ENCODE measurements around the gene TRIM46.
A peak's percentile ranks its signal among the peaks of the same experiment; 100 is the strongest.
"Not testable (repeated sequence)": the region's sequence is repeated elsewhere in the genome, so short reads cannot be mapped to it uniquely, and the experiment has no call there.

Gene TRIM46

DNA sequence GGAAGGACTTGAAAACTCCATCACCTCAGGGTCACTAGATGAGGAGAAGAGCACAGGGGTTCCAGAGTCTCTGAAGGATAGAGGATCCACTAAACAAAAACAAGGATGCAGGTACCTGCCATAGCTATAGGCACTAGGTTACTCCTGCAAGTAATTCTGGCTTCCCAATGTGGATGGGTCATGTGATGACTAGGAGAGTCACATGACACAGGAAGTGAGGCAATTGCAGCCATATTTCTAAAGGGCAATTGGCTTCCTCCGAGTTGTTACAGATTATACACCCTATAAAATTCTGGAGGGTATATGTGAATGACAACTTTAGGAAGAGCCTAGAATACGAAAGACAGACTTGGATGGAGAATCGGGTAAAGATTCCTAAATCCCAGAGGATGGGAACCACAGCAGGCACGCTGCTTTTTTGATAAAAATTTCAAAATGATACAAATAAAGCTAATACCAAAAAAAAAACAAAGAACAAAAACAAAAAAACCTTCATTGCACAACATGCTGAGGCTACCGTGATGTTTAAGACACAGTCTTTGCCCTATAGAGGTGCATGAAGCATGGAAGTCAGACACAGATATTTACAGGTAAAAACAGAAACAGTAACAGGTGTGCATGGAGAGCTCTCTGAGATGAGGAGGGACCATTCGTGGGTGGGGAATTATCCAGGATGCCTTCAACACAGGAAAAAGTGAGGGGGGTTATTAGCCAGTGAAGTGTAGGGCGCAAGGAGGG lies 45.4 kb downstream of the TRIM46 start:
- H3K4me1 ChIP-seq (ENCODE audit: control insufficient read depth in 1 of 2, insufficient read depth in 1 of 2, low read depth in 1 of 2, low read length in 1 of 2), result peaks cover 77 to 87% of the 10 kb centered on the region in 2 experiments
- H3K27me3 ChIP-seq, result no peaks in the 10 kb centered on the region
- H3K4me3 ChIP-seq (ENCODE audit: low read depth in 1 of 2, low read length in 1 of 2), result peak overlapping the region; percentile 28 to 35
- peak overlapping the region; percentile 91 for H3K27ac ChIP-seq
- no peaks in the 10 kb centered on the region for H3K9me3 ChIP-seq
- H3K36me3 ChIP-seq, result no peaks in the 10 kb centered on the region
- TF ChIP-seq, protein P1, sequence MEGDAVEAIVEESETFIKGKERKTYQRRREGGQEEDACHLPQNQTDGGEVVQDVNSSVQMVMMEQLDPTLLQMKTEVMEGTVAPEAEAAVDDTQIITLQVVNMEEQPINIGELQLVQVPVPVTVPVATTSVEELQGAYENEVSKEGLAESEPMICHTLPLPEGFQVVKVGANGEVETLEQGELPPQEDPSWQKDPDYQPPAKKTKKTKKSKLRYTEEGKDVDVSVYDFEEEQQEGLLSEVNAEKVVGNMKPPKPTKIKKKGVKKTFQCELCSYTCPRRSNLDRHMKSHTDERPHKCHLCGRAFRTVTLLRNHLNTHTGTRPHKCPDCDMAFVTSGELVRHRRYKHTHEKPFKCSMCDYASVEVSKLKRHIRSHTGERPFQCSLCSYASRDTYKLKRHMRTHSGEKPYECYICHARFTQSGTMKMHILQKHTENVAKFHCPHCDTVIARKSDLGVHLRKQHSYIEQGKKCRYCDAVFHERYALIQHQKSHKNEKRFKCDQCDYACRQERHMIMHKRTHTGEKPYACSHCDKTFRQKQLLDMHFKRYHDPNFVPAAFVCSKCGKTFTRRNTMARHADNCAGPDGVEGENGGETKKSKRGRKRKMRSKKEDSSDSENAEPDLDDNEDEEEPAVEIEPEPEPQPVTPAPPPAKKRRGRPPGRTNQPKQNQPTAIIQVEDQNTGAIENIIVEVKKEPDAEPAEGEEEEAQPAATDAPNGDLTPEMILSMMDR (IDR thresholded peaks at IDR 0.05), result no peak

DNA sequence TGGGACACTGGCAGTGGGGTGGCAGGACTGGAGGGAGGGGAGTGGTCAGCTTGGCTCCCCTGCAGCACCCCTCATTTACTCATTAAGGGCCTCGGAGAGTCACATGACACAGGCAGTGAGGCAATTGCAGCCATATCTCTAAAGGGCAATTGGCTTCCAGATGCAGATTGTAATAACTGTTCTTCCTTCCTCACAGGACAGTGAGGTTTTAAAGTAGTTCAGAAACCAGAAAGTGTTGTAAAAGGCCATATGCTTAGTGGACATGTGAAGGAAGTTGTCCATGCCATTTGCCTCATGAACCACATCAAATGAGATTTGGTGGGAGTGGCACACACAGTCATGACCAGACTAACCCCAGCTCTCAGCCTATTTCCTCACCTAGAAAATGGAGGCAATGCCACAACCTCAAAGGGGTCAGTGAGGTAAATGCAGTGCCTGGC lies 46.0 kb downstream of the TRIM46 start:
- H3K36me3 ChIP-seq, result no peaks in the 10 kb centered on the region
- TF ChIP-seq, protein P1 (IDR thresholded peaks at IDR 0.05), result no peak
- H3K4me1 ChIP-seq (ENCODE audit: control insufficient read depth in 1 of 2, insufficient read depth in 1 of 2, low read depth in 1 of 2, low read length in 1 of 2), result peaks cover 80 to 90% of the 10 kb centered on the region in 2 experiments
- peak overlapping the region; percentile 91 for H3K27ac ChIP-seq
- H3K4me3 ChIP-seq (ENCODE audit: low read depth in 1 of 2, low read length in 1 of 2), result peak overlapping the region; percentile 28 to 35
- H3K27me3 ChIP-seq, result no peaks in the 10 kb centered on the region
- H3K9me3 ChIP-seq, result no peaks in the 10 kb centered on the region

DNA sequence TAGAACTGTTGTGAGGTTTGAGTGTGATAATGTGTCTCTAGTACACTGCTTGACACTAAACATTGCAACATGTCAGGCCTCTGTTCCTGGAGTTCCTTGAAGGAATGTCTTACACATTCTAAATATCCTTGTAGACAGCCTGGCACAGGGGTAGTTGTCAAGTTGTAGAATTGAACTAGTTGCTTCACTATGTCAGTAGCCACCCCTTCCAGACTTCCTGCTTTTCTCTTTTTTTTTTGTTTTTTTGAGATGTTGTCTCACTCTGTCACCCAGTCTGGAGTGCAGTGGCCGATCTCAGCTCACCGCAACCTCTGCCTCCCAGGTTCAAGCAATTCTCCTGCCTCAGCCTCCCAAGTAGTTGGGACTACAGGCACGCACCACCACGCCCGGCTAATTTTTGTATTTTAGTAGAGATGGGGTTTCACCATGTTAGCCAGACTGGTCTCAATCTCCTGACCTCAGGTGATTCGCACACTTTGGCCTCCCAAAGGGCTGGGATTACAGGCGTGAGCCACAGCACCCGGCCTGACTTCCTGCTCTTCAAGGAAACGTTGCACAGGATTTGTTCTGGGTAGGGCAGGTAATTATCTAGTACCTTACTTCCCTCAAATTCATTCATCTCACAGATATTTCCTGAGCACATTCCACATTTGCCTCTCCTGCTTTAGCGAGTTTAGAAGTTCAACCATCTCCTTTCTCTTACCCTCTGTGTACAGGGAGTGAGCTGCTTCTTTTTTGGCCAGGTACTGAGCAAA lies 46.7 kb downstream of the TRIM46 start:
- H3K36me3 ChIP-seq, H3K27me3 ChIP-seq, H3K9me3 ChIP-seq: not testable (repeated sequence)
- Histone ChIP-seq H3K27ac (peak overlapping the region; percentile 91), H3K4me1 (ENCODE audit: control insufficient read depth in 1 of 2, insufficient read depth in 1 of 2, low read depth in 1 of 2, low read length in 1 of 2) (peaks cover 79 to 90% of the 10 kb centered on the region in 2 experiments), H3K4me3 (ENCODE audit: low read depth in 1 of 2, low read length in 1 of 2) (peak overlapping the region in 1 of 2 experiments; percentile 35)

DNA sequence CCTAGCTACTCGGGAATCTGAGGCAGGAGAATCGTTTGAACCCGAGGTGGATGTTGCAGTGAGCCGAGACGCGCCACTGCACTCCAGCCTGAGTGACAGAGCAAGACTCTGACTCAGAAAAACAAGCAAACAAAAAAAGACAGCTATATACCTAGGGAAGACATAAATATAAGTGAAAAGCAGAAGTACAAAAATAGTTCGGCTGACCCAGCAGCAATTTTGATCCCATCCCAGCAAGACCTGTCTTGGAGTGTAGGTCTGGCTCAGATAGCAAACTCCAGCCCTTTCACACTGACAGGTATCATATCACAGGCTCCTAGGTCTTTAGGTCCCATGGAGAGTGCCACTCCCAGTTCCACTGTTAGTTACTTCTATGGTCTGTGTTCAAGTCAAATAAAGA lies 49.4 kb downstream of the TRIM46 start:
- Histone ChIP-seq H3K4me3 (ENCODE audit: low read depth in 1 of 2, low read length in 1 of 2) (no peak overlapping the region), H3K27me3 (no peaks in the 10 kb centered on the region), H3K27ac (peak overlapping the region; percentile 80), H3K9me3 (no peaks in the 10 kb centered on the region), H3K4me1 (ENCODE audit: control insufficient read depth in 1 of 2, insufficient read depth in 1 of 2, low read depth in 1 of 2, low read length in 1 of 2) (peaks cover 89 to 95% of the 10 kb centered on the region in 2 experiments), H3K36me3 (no peaks in the 10 kb centered on the region)
- TF ChIP-seq, protein P1 (IDR thresholded peaks at IDR 0.05), result no peak

DNA sequence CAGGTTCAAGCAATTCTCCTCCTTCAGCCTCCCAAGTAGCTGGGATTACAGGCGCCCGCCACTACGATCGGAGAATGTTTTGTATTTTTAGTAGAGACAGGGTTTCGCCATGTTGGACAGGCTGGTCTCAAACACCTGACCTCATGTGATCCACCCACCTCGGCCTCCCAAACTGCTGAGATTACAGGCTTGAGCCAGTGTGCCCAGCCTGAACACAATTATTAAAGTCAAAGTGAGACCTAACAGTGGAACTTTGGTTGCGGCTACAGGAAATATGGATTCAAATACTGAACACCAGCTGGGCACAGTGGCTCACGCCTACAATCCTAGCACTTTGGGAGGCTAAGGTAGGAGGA lies 51.7 kb downstream of the TRIM46 start:
- H3K27me3 ChIP-seq; H3K4me3 ChIP-seq (ENCODE audit: low read depth in 1 of 2, low read length in 1 of 2); H3K9me3 ChIP-seq; H3K36me3 ChIP-seq: not testable (repeated sequence)
- Histone ChIP-seq H3K27ac (peak overlapping the region; percentile 80), H3K4me1 (ENCODE audit: control insufficient read depth in 1 of 2, insufficient read depth in 1 of 2, low read depth in 1 of 2, low read length in 1 of 2) (peaks cover 74 to 79% of the 10 kb centered on the region in 2 experiments)

DNA sequence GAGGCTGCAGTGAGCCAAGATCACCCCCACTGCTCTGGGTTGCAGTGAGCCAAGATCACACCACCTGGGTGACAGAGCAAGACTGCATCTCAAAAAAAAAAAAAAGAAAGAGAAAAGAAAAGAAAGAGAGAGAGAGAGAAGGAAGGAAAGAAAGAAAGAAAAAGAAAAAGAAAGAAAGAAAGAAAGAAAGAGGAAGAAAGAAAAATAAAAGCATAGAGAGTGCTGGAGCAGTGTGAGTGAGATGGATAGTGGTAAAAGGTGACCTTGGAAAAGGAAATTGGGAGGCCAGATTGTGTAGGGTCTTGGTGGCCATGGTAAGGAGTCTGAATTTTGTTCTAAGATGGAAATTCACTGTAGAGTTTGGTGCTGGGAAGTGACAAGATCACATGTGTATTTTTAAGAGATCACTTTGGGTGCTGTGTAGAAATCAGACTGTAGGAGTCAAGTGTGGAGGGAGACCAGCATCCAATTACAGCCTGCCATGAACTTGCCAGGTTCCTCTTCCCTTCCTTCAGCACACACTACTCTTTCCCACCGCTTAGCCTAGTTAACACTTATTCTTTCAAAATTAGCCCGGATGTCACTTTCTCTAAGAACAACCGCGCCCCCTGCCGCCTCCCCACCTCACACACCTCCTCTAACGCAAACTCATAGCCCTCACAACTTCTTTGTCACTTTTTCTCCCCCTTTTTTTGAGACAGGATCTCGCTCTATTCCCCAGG lies 52.7 kb downstream of the TRIM46 start:
- H3K4me3 ChIP-seq (ENCODE audit: low read depth in 1 of 2, low read length in 1 of 2), result peak overlapping the region; percentile 78
- no peaks in the 10 kb centered on the region for H3K9me3 ChIP-seq
- peaks cover 67 to 77% of the 10 kb centered on the region in 2 experiments for H3K4me1 ChIP-seq (ENCODE audit: control insufficient read depth in 1 of 2, insufficient read depth in 1 of 2, low read depth in 1 of 2, low read length in 1 of 2)
- no peaks in the 10 kb centered on the region for H3K36me3 ChIP-seq
- peak overlapping the region; percentile 80 for H3K27ac ChIP-seq
- TF ChIP-seq, protein P1 (IDR thresholded peaks at IDR 0.05), result peak; percentile 84
- H3K27me3 ChIP-seq, result no peaks in the 10 kb centered on the region

Measured in neutrophil (primary cell).